HG02571 (cell line): ENCODE data around the gene HDC.
A peak's percentile ranks its signal among the peaks of the same experiment; 100 is the strongest.

Experiments used
- ATAC-seq: cut with Tn5 transposase; IDR thresholded peaks from one replicate; pipeline ENCODE4 v1.9.1; 2021; ENCODE audit warnings: mild to moderate bottlenecking, moderate library complexity; ENCODE audit not compliant: unreplicated experiment

Gene HDC

DNA sequence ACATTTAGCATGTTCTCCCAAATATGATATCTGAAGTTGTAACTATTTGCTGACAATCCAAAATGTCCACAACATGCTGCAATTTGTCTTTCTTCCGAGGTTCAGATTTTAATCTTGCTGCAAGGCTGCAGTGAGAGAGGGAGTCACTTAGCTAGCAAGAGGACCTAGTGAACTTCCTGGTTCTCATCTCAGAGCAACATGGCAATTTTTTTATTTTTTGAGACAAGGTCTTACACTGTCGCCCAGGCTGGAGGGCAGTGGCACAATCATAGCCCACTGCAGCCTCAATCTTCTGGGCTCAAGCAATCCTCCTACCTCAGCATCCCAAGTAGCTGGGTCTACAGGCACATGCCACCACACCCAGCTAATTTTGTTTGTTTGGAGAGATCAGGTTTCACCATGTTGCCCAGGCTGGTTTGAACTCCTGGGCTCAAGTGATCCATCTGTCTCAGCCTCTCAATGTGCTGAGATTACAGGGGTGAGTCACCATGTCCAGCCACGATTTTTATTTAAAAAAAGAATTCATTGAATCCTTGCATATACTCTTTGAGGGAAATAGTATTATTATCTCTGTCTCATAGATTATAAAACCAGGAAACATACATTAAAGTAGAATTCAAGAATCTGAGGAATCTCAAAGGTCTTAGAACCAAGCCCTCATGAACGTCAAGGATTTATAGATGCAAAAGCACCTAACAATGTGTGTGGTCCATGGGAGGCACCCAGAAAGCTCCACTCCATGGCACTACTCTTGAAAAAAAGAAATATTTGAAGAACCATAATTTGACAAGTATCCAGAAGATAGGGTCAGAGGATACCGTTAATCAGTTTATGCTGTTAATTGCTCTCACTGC, 9.1 kb downstream of the HDC start:
- no peak for ATAC-seq

DNA sequence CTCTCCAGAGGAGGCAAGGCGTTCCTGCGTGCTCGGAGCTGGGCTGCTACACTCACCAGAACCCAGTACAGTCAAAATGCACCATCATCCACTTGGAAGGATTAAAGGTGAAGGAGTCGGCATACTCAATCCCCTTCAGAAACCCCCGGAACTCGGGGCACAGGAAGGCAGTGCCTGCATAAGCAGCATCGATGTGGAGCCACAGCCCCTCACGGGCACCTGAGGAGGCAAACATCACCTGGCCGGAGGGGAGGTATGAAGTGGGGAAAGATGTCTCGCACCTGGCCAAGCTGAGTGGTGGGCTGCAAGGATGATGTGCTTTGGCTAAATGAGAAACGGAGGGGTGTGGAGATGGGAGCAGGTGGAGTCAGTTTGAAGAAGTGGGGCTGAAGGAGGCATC, 13.0 kb downstream of the HDC start:
- no peak for ATAC-seq

DNA sequence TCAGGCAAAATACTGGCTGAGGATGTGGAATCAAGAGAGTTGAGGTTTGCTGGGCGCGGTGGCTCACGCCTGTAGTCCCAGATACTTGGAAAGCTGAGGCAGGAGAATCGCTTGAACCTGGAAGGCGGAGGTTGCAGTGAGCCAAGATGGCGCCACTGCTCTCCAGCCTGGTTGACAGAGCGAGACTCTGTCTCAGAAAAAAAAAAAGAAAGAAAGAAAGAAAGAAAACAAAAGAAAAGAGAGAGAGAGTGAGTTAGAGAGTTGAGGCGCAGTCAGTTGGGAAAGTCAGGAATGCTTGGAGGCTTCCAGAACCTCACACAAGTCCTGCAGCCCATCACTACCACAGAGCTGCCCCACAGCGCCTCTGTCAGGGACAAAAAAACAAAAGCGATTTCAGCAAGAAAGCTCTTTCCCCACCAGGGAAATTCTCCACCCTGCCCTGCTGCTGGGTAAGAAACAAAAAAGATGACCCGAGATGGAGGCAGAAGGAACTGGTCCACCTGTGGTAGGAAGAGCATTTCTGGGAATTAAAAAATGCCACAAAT, 13.8 kb downstream of the HDC start:
- no peak for ATAC-seq

DNA sequence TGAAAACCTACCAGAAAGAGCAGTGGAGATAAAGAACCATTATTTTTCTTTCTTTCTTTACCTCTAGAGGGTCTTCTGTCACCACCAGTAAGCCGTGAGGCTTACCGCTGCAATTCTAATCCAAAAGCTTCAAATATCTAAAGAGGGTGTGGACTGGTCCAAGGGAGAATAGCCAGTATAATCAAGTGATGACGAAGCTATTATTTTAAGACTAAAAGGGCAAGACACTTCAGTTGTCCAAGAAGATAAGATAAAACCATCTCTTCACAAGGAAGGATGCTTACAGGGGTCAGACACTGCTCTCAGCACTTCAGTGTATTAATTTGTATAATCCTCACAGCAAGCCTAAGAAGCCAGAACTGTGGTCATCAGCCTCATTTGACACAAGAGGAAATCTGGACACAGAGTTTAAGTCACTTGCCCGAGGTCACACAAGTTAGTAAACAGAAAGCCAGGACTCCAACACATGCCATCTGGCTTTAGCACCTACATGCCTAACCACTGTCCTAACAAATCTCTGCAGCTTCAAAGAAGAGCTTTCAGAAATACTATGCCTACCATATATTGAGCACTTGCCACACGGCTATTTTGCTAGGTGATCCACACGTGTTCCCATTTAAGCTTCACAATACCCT, 14.6 kb downstream of the HDC start:
- no peak for ATAC-seq

DNA sequence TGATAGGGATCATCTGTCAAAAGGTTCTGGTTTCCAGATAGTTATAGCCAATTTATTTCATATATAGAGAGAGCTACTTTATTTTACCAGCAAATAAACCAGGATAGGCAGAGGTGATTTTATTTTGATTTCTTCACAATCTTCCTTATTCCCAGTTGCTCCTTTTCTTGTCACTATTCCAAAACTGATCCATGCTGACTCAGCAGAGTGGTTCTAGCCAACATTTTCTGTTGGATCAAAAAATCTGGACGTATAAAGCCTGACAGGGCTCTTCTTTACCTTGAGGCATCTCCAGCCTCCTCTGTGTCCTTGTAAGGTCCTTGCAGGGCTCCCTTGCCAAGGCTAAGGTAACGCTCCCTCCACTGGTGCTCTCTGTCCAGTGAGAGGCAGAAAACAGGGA, 15.8 kb downstream of the HDC start:
- ATAC-seq: no peak

DNA sequence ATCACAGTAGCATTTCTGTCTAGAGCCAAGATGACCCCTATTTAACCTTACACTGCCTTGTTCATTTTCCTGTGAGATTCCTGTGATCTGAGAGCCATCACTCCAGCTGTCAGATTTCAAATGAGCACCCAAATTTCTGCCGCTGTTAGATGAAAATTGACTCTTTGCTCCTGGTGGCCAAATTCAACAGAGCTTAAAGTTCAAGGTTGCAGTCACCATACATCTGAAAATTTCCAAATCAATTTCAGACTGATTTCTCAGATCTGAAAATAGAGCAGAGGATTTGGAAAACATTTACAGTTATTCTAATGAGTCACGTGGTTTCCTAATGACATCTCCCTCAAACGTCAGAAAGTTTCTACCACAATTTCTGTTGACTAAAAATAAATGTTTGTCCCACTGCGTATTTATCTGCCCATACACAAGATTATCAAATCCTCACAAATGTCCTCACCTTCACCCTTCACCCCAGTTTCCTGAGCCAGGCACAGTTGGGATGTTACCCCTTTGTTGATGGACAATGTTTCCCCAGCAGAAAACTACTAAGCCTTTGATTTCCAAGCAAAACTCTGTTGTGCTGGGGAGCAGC, 16.4 kb downstream of the HDC start:
- no peak for ATAC-seq

DNA sequence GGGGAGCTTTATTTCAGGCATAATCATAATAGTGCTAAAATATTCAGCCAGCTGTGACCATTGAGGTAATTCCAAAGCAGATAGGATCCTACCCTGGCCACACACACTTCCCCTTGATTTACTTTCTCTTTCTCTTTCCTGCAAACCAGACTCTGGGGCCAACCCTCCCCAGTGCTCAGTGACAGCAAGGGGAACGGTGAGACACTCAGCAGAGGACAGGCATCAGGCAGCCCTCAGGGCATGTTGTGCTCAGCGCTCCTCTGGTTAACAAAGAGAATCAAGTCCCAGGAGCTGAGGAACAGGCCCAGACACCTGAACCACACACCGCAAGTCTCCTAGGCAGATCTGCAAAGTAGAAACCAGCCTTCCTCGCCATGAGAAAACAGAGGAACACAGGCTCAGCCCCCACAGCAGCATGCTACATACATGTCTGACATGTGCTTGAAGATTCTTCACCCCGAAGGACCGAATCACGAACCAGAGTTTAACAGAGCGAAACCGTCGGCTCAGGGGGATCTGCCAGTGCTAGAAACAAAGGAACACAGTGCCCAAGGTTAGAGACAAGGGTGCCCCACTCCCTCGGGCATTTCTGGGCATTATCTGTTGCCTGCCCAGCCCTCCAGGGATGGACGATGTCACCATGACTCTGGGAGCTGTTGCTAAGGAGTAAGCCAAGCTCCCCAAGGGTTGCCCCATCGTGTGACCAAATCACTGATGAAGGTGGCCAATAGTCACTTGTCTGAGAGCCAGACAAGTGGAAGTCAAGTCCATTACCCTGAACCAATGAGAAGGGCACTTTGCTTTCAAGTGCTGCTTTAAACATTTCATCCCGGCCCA, 17.5 kb downstream of the HDC start:
- ATAC-seq: peak; percentile 92

DNA sequence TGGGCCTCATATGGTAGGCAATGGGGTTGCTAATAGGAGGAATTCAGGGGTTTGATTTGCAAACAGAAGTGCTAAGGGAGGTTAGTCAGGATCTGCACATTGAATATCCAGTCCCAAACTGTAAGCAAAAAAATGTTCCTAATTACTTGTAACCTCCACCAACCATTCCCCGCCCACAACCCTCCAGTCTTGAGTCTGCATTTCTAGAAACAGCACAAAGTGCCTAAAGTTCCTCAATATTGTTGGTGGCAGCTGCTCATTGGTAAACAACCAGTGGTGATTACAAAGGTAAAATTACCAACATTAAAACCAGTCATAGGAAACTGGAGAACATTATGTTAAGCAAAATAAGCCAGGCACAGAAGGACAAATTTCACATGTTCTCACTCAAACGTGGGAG, 18.9 kb downstream of the HDC start:
- no peak for ATAC-seq

DNA sequence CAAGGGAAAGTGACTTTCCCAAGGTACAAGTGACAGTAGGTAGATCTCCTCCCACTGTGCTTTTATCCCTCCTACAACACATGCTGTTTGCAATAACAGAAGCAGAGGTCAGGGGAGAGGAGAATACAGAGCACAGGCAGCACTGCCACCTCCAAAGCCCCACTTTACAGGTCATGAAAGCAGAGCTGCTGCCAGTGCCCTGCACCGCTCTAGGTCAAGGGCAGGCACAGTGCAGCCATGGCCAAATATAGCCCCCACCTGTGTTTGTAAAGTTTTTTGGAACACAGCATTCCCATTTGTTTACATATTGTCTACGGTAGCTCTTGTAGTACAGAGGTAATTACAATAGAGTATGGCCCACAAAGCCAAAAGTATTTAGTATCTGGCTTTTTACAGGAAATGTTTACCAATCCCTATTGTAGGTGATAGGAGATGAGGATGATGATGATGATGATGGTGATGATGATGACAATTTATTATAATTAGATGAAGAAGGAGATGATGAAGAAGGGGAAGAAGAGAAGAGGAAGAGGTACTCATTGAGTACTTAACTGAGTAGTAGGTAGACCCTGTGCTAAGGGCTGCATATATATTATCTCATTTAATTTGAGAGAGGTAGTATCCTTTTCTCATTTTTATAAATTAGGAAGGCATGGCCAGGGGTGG, 20.4 kb downstream of the HDC start:
- no peak for ATAC-seq

DNA sequence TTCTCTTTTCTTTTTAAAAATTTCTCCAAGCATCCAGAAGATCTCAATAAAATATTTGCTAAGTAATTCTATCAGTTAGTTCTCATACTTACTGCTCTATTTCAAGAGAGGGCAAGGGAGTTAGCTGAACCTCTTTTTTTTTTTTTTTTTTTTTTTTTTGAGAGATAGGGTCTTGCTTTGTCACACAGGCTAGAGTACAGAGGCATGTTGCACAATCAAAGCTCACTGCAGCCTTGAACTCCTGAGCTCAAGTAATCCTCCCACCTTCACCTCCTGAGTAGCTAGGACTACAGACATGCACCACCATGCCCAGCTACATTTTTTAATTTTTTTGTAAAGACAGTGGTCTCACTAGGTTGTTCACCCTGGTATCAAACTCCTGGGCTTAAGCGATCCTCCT, 21.4 kb downstream of the HDC start:
- no peak for ATAC-seq

DNA sequence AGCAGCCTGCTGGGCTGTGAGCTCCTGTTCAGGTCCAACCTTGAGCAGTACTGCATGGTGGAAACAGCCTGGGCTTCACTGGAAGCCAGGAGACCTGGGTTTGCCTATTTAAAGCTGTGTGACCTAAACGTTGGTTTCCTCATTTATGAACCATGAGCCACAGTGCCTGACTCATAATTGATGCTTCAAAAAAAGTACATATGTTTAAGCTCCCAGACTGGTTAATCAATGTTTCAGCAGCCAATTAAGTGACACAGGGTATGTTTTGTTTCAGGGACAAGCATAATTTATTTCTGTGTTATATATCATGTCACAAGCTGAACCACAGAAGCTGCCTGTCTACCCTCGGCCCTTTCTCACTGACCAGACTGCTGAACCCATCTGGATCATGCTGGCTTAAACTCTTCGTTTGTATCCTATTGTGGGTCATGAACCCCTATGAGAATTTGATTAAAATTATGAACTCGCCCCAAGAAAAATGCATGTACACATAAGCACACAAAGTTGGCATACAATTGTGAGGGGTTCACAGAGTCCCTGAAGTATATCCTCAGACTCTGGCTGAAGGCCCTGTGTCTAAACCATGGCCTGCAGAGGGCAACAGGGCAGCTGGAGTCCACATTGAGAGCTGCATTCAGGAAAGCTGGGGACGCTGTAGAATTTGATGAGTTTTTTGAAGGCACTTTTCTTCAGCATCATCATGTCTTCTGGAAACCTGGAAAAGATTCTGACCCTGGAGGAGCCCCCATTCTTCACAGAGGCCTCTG, 23.7 kb downstream of the HDC start:
- no peak for ATAC-seq

DNA sequence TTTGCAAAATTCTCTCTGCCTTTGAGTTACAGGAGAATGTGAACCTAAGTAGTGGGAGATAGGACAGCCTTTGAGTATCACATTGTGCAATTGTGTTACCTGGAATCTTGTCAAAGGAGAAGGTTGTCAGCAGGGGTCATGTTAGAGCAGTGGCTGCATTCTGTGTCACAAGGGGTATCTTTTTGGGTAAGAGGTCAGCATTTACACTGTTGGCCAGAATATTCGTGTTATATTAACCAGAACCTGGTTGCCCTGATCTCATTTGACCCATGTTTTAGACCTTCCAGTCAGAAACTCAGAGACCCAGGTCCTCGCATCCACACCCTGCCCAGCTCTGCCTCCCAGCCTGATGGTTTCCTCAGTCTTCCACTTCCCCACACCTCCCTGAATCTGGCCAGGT, 27.3 kb downstream of the HDC start:
- ATAC-seq: no peak

DNA sequence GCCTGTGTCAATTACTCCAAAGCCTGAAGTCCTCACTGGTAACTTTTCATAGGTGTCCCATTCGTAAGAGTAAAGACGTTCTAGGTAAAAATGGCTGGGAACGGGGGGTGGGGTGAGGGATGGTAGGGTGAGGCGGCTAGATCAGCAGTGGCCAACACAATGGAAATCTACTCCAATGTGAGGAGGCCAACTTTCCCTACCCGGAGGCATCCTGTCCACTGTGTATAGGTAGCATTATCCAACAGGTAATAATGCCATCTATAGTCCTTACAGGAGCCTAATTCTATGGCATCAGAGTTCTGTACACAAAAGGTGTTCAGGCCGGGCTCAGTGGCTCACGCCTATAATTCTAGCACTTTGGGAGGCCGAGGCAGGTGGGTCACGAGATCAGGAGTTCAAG, 29.1 kb downstream of the HDC start:
- ATAC-seq: no peak

DNA sequence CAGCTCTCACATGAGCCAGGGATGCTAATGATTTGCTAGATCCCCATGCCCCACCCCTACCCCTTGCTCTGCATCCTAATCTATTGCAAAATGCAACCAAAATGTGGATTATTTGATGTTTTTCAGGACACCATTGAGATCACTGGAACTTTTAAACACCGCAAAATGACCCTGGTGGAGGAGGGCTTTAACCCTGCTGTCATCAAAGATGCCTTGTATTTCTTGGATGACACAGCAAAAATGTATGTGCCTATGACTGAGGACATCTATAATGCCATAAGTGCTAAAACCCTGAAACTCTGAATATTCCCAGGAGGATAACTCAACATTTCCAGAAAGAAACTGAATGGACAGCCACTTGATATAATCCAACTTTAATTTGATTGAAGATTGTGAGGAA, 29.7 kb downstream of the HDC start:
- no peak for ATAC-seq

DNA sequence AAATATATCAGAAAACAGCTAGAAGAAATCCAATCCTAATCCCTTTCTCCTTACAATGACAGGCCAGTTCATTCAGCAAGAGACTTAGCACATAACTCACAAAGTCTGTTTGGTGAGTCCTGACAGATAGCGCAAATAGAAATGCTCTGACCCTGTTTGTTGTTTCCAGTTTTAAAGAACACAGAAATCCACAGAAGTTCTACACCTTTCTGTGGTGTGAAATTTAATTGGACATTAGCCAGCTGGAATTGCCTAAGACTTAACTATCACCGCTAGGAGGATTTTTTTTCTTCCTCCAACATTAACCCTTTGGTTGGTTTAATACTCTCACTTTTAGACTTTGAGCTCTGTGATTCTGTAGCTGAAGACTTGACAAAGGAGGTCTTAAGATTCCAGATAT, 30.8 kb downstream of the HDC start:
- no peak for ATAC-seq

DNA sequence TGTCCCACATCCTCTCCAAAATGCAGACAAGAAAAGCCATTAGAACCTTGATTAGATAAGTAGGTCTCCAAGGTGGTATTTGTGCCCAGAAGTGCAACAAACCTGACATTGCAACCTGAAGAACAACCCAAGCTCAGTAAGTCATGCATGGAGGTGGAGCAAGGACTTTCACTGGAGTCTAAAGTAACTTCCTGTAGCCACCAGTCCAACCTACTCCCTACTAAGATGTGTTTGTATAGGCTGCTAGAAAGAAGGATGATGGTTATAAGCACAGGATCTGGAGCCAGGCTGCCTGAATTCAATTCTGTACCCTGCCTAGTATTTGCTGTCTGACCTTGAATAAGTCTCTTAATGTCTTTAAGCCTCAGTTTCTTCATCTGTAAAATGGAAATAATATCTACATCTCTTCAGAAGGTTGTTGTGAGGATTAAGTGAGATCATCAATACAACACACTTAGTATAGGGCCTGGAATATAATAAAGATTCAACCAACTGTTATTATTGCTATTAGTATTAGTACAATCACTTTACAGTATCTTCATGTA, 32.3 kb downstream of the HDC start:
- ATAC-seq: no peak

DNA sequence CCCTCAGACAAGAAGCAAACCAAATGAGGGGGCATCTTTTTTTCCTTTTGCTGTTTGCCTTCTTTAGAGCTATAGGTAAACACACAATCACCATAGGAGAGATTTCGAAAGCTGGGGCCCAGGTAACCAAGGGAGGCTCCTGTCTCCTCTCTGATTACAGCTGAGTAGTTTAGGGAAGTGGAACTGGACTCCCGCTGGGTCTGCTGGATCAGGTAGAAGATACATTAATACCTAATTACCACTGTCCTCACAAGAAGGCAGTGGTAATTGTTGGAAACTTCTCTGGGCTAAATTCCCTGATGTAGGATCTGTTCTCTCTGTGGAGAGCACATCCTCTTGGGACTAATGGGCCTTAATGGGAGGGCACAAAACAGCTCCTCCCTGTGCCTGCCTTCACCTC, 32.7 kb downstream of the HDC start:
- ATAC-seq: no peak

DNA sequence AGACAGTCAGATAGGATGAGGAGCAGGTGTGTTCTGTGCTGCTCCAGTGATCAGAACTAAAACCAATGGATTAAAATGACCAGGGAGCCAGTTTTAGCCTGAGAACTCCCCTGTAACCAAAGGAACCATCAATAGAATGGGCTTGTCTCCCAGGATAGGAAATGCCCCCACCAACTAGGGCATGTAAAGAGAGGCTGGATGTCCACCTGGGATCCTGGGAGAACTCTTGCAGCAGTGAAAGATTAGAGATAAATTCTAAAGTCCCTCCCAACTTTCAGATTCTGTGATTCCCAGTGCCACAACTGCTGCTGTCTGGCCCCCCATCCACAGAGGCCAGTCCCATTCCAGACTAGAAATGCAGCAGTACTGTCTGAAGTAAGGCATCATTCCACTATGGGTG, 33.8 kb downstream of the HDC start:
- no peak for ATAC-seq

DNA sequence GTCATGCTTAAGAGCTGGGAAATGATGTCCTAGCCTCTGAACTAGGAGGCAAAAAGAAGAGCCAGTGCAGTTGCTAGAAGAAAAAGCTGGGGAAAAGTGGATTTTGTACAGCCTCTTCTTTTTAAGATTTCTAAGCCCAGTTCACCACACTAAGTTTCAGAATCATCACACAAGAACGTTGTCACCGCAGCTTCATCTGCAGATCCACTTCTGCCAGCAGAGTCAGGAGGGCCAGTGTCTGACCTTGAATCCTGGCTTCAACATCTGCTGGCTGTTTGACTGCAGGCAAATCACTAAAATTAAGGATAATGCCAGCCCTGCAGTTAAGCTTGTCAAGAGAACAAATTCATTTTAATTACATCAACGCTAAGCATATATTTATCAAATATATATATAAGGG, 36.2 kb downstream of the HDC start:
- no peak for ATAC-seq

DNA sequence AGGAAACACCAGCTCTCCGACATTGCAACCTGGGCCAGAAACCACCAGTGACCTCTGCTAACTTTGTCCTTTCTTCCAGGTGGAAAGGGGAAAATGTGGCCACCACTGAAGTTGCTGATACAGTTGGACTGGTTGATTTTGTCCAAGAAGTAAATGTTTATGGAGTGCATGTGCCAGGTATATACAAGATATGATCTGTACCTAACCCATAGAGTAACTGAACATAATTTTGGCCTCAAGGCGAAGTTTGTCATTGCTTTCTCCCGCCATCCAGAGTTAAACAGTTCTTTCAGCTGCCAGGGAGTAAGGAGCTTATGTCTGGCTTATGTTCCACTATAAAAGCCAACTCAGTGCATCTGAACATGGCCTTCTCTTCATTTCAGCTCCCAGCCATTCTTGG, 36.7 kb downstream of the HDC start:
- no peak for ATAC-seq
